OCI-M2 (cell line): ENCODE measurements around the gene ZNF44.
"Not testable (repeated sequence)": the region's sequence is repeated elsewhere in the genome, so short reads cannot be mapped to it uniquely, and the experiment has no call there.

Experiments used
- DNase-seq: peaks from one replicate; lab custom pipeline; 2025; ENCODE audit not compliant: unreplicated experiment; lab: John Stamatoyannopoulos, UW

ZNF44 gene

DNA sequence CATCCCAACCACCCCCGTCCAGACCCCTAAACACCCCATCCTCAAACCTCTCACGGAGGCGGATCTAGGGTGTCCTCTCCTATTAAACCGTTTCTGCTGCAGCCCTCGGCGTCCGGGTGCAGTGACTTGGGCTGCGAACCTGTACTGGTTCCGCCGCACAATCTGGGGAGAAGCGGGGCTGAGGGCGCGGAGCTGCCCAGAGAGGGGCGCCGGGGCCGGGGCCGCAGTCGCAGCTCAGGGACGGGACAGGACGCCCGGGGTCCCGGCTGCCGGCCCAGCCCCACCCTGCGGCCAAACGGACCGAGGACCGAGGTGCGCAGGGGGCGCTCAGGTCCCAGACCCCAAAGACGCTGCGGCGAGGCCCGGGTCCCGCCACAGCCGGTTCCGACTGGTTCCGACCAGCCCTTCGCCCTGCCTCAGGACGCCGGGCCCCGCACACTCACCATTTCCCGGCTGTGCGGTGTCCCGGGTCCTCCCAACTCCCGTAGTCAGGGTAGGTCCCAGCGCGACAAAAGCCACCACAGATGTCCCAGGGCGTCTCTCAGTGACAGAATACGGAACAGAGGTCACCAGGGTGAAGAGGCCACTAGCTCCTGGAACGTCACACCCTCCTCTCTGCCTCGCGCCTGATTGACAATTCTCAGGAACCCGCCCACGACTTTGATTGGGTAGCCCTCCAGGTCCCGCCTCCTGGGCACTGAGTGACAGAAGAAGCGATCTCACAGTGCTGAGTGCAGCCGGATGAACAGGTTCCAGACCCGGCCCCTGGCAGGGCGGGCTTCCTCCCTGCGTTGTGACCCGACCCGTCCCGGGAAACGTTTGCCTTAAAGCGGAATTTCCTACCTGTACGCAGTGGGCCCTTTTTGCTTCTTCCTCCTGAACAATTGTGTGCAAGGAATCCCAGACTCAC lies at the start of gene ZNF44:
Gene ZNF44 (minus strand): TSS at position 635 of the 910 bp plus-strand sequence. CDS start 189 bp downstream, at position 446.
- DNase-seq: peak; percentile 69

DNA sequence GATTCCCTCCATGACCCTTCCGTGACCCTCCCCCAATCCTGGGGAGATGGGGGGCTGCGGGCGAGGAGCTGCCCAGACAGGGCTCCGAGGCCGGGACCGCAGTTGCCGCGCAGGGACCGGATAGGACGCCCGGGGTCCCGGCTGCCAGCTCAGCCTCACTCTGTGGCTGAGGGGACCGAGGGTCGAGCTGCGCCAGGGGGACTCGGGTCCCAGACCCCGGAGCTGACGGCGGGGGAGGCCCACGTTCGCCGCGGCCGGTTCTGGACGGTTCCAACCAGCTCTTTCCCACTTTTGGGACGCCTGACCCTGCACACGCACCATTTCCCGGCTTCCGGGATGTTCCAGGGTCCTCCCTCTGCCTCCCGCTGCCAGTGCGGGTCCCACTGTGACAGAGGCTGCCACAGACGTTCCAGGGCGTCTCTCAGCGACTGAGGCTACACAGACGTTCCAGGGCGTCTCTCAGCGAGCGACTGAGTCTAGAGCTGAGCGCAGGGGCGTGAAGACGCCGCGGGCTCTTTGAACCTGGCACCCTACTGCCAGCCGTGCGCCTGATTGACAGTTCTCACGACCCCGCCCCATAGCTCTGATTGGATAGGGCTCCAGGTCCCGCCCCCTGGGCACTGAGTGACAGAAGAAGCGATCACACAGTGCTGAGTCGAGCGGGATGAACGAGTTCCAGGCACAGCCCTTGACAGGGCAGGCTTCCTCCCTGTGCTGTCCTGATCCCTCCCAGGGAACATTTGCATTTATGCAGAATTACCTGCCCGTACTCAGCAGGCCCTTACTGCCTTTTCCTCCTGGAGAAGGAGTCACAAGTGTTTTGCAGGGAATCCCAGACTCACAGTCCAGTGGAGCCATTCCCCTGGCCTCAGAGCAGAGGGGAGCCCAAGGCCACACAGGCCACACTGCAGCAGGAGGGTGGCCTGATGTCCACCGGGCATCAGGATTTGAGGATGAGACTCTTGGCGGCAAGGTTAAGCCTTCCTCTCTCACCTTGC lies 38.8 kb upstream of the ZNF44 start, which contains the start of gene ZNF563:
Gene ZNF563 (minus strand): TSS at position 472 of the 998 bp plus-strand sequence. CDS start 151 bp downstream, at position 321.
- DNase-seq: peak; percentile 98

DNA sequence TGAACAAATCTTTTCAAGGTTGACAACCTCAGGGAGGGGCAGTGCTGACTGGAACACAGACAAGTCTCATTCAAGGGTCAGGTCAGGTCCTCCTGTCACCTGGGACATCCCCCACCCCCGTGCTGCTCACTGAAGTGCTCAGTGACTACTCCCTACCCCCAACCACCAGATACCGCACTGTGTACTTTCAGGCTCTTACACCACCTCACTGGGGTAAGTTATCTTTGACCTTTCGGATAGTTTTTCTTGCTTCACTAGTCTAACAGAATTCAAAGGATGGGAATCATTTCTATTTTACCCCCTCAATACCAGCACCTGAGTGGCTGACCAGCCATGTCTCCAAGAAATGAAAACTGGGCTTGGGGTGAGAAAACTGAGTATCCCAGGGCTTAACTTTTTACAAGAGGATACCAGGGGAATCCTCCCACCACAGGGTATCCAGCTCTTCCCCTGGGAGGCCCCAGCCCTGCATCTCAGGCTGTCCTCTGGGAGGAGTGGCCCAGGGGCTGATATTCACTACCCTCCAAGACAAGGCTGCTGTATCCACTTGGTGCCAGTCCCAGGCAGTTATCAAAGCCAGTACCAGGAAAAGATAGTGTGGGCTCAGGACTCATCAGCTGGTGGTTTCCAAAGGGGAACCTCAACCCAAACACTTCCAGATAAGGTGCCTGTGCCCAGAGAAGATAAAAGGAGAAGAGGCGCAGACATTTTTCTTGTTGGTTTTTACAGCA lies 36.7 kb upstream of the ZNF44 start:
- peak; percentile 96 for DNase-seq

DNA sequence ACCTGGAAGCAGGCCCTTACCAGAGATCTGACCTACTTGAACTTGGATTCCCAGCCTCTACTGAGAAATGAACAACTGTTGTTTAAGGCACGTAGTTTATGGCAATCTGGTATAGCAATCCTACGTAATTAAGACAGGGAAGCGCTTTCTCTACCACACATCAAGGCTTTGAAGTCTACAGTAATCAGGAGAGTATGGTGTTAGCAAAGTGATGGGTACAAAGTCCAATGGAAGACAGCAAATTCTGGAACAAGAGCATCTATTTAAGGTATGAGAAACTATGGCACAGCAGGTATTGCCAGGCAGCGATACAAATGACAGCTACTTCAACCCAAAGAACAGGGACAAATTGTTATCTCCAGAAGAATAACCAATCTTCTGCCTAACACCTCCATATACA lies 35.7 kb upstream of the ZNF44 start:
- no peak for DNase-seq

DNA sequence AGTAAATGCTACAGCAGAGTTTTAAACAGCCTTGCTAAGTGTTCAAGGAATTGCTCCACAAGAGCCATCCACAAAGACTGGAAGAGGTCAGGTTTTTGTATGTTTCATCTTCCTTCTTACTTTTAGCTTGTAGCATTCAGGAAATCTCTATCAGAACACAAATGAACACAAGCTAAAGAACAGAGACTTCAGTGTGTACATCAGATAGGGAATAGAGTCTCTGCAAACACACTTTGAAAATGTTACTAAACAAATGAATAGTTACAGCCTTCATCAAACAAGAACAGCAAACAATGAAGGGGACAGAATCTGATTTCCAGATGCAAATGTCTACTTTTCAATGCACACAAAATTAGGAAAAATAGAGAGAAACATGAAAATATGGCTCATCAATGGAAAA lies 31.0 kb upstream of the ZNF44 start:
- DNase-seq: no peak

DNA sequence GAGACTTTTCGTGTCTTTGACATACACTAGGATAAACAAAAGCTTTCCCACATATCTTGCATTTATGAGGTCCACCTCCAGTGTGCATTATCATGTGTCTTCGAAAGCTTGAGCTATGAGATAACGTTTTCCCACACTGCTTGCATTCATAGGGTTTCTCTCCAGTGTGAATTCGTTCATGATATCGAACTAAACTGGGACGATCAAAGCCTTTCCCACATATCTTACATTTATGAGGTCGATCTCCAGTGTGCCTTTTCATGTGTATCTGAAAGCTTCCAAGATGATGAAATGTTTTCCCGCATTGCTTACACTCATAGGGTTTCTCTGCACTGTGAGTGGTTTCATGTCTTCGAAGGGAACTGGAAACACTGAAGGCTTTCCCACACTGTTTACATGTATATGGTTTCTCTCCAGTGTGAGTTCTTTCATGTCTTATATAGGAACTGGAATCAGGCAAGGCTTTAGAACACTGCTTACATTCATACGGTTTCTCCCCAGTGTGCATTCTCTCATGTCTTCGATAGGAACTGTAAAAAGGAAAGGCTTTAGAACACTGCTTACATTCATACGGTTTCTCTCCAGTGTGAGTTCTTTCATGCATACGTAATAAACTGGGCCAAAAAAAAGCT lies 24.2 kb upstream of the ZNF44 start:
- no peak for DNase-seq

DNA sequence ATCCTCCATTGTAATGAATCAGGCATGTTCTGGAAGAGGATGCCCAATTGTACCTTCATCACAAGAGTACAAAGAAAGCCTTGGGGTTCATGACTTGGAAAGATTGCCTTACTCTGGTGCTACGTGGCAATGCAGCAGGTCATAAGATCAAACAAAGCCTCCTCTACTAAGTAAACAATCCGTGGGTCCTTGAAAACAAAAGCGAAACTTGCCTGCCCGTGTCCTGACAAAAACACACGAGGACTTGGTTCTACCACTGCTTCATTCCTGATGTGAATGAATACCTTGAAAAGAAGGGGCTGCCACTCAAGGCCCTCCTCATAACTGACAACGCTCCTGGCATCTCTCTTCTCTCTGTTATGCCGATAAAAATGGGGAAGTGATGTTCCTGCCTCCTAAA lies 19.9 kb upstream of the ZNF44 start:
- no peak for DNase-seq

DNA sequence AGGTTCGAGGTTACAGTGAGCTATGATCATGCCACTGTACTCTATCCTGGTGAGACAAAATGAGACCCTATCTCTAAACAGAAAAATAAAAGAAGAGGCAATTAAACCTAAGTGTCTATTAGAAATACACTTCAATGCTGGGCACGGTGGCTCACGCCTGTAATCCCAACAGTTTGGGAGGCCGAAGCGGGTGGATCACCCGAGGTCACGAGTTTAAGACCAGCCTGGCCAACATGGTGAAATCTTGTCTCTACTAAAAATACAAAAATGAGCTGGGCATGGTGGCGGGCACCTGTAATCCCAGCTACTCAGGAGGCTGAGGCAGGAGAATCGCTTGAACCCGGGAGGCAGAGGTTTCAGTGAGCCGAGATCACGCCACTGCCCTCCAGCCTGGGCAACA lies 14.2 kb upstream of the ZNF44 start:
- not testable (repeated sequence) for DNase-seq

DNA sequence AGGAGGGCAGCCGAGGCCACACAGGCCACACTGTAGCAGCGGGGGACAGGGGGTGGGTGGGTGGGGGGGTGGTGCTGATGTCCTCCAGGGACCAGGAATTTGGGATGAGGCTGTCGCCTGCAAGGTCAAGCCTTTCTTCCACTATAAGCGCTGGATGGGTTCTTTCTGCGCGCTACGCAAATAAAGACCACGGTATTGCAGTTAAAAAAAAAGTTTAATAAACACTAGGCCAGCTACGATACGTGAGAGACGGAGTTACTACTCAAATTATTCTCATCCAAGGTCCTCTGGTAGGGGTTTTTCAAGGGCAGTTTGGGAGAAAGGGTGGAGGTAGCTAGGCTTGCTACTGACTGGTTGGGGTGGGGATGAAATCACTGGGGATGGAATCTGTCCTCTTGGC lies 508 bp upstream of the ZNF44 start:
- no peak for DNase-seq

DNA sequence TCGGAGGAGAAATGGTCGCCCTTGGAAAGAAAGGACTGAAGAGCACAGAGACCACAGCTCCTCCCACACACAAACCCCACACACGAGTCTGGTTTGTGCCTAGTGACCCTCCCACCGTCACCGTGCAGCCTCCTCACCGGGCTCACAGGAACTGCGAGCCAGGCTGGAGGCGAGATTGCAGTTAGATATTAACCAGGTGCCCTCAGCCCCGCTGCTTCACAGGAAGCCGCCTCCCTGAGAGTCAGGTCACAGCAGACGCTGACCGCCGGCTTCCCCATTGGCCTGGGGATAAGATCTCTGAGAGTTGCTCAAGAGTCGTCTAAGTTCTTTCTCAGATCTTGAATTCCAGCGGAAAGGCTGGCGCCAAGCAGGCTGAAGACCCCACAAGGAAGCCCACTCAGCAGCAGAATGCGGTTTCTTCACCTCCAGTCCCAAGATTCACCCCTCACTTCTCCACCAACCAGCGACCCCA lies 870 bp downstream of the ZNF44 start:
- no peak for DNase-seq

DNA sequence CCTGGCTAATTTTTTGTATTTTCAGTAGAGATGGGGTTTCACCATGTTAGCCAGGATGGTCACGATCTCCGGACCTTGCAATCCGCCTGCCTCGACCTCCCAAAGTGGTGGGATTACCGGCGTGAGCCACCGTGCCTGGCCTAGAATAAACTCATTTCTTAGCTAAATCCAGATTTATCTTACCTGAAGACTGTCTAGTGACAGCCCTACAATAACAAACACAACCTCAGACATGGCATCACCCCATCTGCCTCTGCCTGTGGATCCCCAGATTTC lies 5.0 kb downstream of the ZNF44 start:
- DNase-seq: no peak

DNA sequence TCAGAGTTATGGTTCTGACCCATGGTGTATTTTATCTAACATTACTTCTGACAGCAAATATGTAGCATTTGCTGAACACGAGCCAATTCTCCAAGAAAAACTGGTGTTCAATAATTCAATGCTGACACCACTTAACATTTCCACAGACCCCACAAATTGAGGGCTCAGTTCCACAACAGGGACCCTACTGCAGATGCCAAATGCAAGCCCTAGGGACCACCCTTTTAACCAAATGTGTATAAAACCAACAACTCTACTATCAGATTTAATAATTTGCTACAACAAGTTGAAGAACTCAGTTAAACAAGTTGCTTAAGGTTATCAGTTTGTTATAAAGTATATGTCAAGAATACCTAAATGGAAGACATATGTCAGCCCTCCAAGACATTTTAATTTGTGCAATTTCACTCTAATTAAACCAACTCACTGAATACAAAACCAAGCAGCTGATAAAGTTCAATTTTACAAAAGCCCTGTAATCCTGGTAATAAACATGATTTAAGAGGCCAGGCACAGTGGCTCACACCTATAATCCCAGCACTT lies 6.7 kb downstream of the ZNF44 start:
- no peak for DNase-seq

DNA sequence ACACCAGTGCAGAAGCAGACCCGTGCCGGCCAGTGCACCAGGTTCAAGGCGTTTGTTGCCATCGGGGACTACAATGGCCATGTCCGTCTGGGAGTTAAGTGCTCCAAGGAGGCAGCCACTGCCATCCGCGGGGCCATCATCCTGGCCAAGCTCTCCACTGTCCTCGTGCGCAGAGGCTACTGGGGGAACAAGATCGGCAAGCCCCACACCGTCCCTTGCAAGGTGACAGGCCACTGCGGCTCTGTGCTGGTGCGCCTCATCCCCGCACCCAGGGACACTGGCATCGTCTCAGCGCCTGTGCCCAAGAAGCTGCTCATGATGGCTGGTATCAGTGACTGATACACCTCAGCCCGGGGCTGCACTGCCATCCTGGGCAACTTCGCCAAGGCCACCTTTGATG lies 10.1 kb downstream of the ZNF44 start:
- no peak for DNase-seq

DNA sequence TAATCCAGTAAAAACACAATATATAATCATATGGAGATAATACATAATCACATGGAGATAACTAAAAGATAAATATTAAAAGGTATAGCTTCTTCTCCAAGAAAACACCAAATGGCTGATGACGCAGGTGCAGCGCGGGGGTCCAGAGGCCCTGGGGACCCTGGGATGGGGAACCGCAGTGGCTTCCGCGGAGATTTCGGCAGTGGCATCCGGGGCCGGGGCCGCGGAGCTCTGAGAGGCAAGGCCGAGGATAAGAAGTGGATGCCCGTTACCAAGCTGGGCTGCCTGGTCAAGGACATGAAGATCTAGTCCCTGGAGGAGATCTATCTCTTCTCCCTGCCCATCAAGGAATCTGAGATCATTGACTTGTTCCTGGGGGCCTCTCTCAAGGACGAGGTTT lies 10.5 kb downstream of the ZNF44 start:
- no peak for DNase-seq

DNA sequence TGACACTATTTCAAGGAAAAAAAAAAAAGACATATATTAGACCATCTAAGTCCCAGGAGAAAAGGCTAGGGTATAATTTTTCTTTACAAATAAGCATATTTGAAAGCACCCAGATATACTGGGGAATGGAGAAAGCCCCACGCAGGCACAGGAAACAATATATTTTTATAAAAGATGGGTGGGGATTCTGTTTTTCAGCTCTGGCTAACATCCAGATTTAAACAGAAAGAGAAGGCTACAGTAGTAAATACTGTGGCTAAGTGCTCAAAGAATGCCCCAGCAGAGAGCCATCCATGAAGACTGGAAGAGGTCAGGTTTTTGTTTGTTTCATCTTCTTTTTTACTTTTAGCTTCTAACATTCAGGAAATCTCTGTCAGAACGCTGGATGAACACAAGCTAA lies 16.0 kb downstream of the ZNF44 start:
- DNase-seq: no peak

DNA sequence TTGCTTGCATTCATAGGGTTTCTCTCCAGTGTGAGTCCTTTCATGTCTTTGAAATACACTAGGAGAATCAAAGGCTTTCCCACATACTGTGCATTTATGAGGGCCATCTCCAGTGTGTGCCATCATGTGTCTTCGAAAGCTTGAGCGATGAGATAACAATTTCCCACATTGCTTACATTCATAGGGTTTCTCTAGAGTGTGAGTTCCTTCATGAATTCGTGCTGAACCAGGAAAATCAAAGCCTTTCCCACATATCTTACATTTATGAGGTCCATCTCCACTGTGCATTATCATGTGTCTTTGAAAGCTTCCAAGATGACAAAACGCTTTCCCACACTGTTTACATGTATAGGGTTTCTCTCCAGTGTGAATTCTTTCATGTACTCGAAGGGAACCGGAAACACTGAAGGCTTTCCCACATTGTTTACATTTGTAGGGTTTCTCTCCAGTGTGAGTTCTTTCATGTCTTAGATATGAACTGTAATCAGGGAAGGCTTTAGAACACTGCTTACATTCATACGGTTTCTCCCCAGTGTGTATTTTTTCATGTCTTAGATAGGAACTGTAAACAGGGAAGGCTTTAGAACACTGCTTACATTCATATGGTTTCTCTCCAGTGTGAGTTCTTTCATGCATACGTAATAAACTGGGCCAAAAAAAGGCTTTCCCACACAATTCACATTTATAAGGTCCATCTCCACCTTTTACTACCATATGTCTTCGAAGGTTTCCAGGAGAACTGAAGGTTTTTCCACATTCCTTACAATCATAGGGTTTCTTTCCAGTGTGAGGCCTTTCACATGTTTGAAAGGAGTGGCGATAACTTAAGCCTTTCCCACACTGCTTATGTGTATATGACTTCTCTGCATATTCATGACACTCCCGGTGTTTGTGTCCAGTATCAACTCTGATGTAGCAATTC lies 21.4 kb downstream of the ZNF44 start:
- DNase-seq: no peak

DNA sequence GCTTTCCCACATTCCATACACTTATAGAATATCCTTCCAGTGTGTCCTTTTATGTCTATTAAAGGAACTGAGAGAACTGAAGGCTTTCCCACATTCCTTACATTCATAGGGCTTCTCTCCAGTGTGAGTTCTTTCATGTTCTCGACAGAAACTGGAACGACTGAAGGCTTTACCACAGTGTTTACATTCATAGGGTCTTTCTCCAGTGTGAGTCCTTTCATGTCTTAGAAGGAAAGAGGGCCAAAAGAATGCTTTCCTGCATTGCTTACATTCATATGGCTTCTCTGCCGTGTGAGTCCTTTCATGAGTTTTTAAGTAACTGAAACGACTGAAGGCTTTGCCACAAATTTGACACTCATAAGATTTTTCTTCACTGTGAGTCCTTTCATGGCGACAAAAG lies 22.3 kb downstream of the ZNF44 start:
- DNase-seq: no peak

DNA sequence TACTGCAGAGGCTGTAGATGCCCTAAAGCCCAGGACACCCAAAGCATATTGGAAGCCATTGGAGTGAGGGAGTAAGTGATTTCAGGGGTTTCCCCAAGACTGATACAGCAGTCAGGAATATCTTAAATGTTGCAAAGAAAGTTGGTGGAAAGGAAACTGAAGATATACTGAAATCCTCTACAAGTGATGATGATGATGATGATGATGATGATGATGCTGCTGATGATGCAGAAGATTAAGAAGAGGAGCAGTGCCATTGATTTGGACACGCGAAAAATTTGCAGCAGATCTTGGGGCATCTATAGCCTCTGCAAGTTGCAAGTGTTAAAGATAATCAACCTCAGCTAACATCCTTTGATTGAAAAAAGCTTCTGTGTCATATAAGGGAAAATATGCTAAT lies 23.8 kb downstream of the ZNF44 start:
- DNase-seq: no peak
